GM12878 (cell line): ENCODE measurements around the gene SYNGR2. TPM values are rescaled to one million over a fixed set of nuclear protein-coding genes. Genes with fewer than 3 reads are reported as not detected.

Experiments
- ATAC-seq: fragments of 200-7000 bp; cut with Tn5 transposase; 3 replicates; pipeline ENCODE4 v1.9.1; 2020; ENCODE audit warnings: mild to moderate bottlenecking, moderate library complexity
- Bru-seq: library from RNA; stranded (reverse); fragments of 400-500 nt; gene quantifications from one replicate; lab custom pipeline; 2021; lab: Mats Ljungman, UMichigan
- BruChase-seq, 2 experiments: library from RNA; stranded (reverse); fragments of 400-500 nt; gene quantifications; one replicate each; lab custom pipeline; 2021; lab: Mats Ljungman, UMichigan
- BruUV-seq: library from RNA; stranded (reverse); fragments of 400-500 nt; replicated peaks from 2 replicates; lab custom pipeline; 2021; lab: Mats Ljungman, UMichigan
- CTCF ChIA-PET: fragments of 300-600 bp; sonication (Branson Sonifier 250); formaldehyde crosslinking; extraction: SDS; loops from one replicate; lab custom pipeline; 2021; ENCODE audit warnings: inconsistent platforms; lab: Yijun Ruan, JAX
- POLR2A ChIA-PET: fragments of 350-600 bp; formaldehyde crosslinking; extraction: SDS; loops from one replicate; lab custom pipeline; 2021; ENCODE audit warnings: inconsistent platforms; lab: Charles Lee
- RAD21 ChIA-PET: fragments of 300-600 bp; sonication (Branson Sonifier 250); formaldehyde crosslinking; loops from one replicate; lab custom pipeline; 2023; ENCODE audit warnings: antibody characterized with exemption; ENCODE audit not compliant: unreplicated experiment; lab: Charles Lee
- SMC1A ChIA-PET: fragments of 300-600 bp; sonication (Branson Sonifier 250); formaldehyde crosslinking; loops from one replicate; lab custom pipeline; 2023; ENCODE audit not compliant: unreplicated experiment, uncharacterized antibody; lab: Charles Lee
- DNase-seq: peaks from one replicate; pipeline ENCODE4 v3.0.0-alpha.2; 2011; ENCODE audit warnings: low read depth, low spot score
- FAIRE-seq: peaks from 3 replicates; lab custom pipeline; 2011; peaks lifted over from hg19 to GRCh38; lab: Jason Lieb, UNC
- H2AFZ ChIP-seq: 2 replicates; pipeline ENCODE4 v1.6.0; 2011; ENCODE audit warnings: low read depth, low read length, control low read depth; ENCODE audit not compliant: control insufficient read depth
- H3K27ac ChIP-seq: 2 replicates; pipeline ENCODE4 v1.5.1; 2011; ENCODE audit warnings: control low read depth; ENCODE audit not compliant: control insufficient read depth, insufficient read depth
- H3K27me3 ChIP-seq, 2 experiments: replicated peaks in 1 of 2; 2 replicates each; pipeline versions ENCODE4 v1.6.0 to v1.6.1; 2011; ENCODE audit warnings: low read length in 1 of 2; ENCODE audit not compliant: control insufficient read depth in 2 of 2, insufficient read depth in 2 of 2
- H3K36me3 ChIP-seq, 2 experiments: 2 replicates each; pipeline ENCODE4 v1.5.1; 2011; ENCODE audit warnings: low read length in 1 of 2; ENCODE audit not compliant: control insufficient read depth in 2 of 2, insufficient read depth in 2 of 2
- H3K4me1 ChIP-seq: 2 replicates; pipeline ENCODE4 v1.6.1; 2011; ENCODE audit warnings: mild to moderate bottlenecking, low read length, moderate library complexity, mixed read lengths; ENCODE audit not compliant: control insufficient read depth, insufficient read depth
- H3K4me2 ChIP-seq: 2 replicates; pipeline ENCODE4 v1.6.0; 2011; ENCODE audit warnings: control low read depth; ENCODE audit not compliant: control insufficient read depth, insufficient read depth
- H3K4me3 ChIP-seq: fragments of 200-600 bp; sonication (generic); 2 replicates; pipeline ENCODE4 v1.5.1; 2016
- H3K79me2 ChIP-seq: 2 replicates; pipeline ENCODE4 v1.6.0; 2011; ENCODE audit warnings: low read length; ENCODE audit not compliant: control insufficient read depth, insufficient read depth
- H3K9ac ChIP-seq: 2 replicates; pipeline ENCODE4 v1.8.0; 2011; ENCODE audit warnings: low read length, control low read depth, mixed read lengths; ENCODE audit not compliant: control insufficient read depth, insufficient read depth
- H3K9me3 ChIP-seq: replicated peaks from 3 replicates; pipeline ENCODE4 v1.5.1; 2011; ENCODE audit warnings: mild to moderate bottlenecking, low read length; ENCODE audit not compliant: control insufficient read depth, insufficient read depth
- H4K20me1 ChIP-seq: 2 replicates; pipeline ENCODE4 v1.6.0; 2011; ENCODE audit not compliant: control insufficient read depth, insufficient read depth
- DPF2 ChIP-seq: fragments of 450-650 bp; IDR thresholded peaks from 2 replicates; pipeline ENCODE4 v1.6.1; 2017; ENCODE audit warnings: mild to moderate bottlenecking
- E2F4 ChIP-seq: IDR thresholded peaks from 2 replicates; pipeline ENCODE4 v1.6.1; 2012; ENCODE audit warnings: low read depth, low read length, improper control_type of control experiment
- E2F8 ChIP-seq: fragments of 450-650 bp; IDR thresholded peaks from 2 replicates; pipeline ENCODE4 v1.6.1; 2018; ENCODE audit warnings: mild to moderate bottlenecking, low read depth, moderate library complexity; ENCODE audit not compliant: partially characterized antibody
- FOXK2 ChIP-seq: fragments of 450-650 bp; IDR thresholded peaks from 2 replicates; pipeline ENCODE4 v1.6.1; 2017; ENCODE audit warnings: mild to moderate bottlenecking, moderate library complexity
- PAX5 ChIP-seq: IDR thresholded peaks from 2 replicates; pipeline ENCODE4 v1.6.1; 2011; ENCODE audit warnings: low read depth, low read length, borderline replicate concordance
- POLR2AphosphoS2 ChIP-seq: IDR thresholded peaks from 2 replicates; pipeline ENCODE4 v1.6.1; 2011; ENCODE audit warnings: low read depth, mild to moderate bottlenecking, low read length, improper control_type of control experiment, moderate library complexity
- SMARCA5 ChIP-seq: fragments of 450-650 bp; IDR thresholded peaks from 2 replicates; pipeline ENCODE4 v1.6.1; 2017; ENCODE audit warnings: mild to moderate bottlenecking
- STAT1 ChIP-seq: fragments of 450-650 bp; conservative IDR thresholded peaks from 2 replicates; pipeline ENCODE4 v1.6.1; 2014; ENCODE audit warnings: antibody characterized with exemption, mild to moderate bottlenecking
- STAT3 ChIP-seq: IDR thresholded peaks from 2 replicates; pipeline ENCODE4 v1.6.1; 2011; ENCODE audit warnings: low read depth, low read length, improper control_type of control experiment
- WGBS: methylation state at CpG from one replicate; pipeline ENCODE4 v1.1.6; 2016; ENCODE audit warnings: low lambda C conversion rate; ENCODE audit not compliant: insufficient replicate concordance, insufficient coverage; ENCODE audit errors: missing lambda C conversion rate; 5-methylcytosine and 5-hydroxymethylcytosine counted together
- in situ Hi-C: fragments of 300-500 bp; cut with MboI; formaldehyde crosslinking; loops from 9 replicates; pipeline ENCODE4 v1.14.3; 2018; ENCODE audit warnings: mixed read lengths
- intact Hi-C: fragments of 100-400 bp; cut with micrococcal nuclease; formaldehyde crosslinking; loops from one replicate; pipeline ENCODE4 v1.14.2; 2022; ENCODE audit not compliant: unreplicated experiment
- long read RNA-seq, 2 experiments: library from polyadenylated mRNA; unstranded; transcript quantifications; one replicate each; pipeline ENCODE4 v2.0.0, GENCODE V29; 2019 to 2020
- polyA minus RNA-seq, 3 experiments: library from RNA; depleted of rRNA, polyadenylated mRNA; stranded (reverse); fragments of >200 nt; gene quantifications; 2 replicates each; pipeline ENCODE4 v1.2.3, GENCODE V29; 2011
- polyA plus RNA-seq, 11 experiments: library from polyadenylated mRNA; depleted of rRNA in 4 of 11; unstranded in 6 of 11; stranded (reverse) in 5 of 11; fragments of >200 nt; fragmentation: Nextera tagmentation in 4 of 11; fragmentation: Illumina TruSeq in 1 of 11; extraction: Ambion mirVana in 4 of 11; extraction: Trizol in 1 of 11; gene quantifications; 1 replicate in 1 of 11; 2 replicates in 10 of 11; pipeline versions ENCODE4 v1.2.1 to v1.2.3, GENCODE V29; 2011 to 2016; ENCODE audit warnings: inconsistent platforms in 2 of 11, missing spikeins in 2 of 11, low read depth in 1 of 11
- total RNA-seq, 4 experiments: library from RNA; depleted of rRNA in 3 of 4; stranded (reverse); fragments of >200 nt in 3 of 4; fragmentation: Illumina TruSeq in 1 of 4; extraction: Trizol in 1 of 4; gene quantifications; 2 replicates each; pipeline versions ENCODE4 v1.2.1 to v1.2.3, GENCODE V29; 2013 to 2021
- TF ChIP-seq, protein P1 (sequence below): IDR thresholded peaks from 2 replicates; pipeline ENCODE4 v1.6.1; 2012; ENCODE audit warnings: low read depth, low read length, improper control_type of control experiment

SYNGR2 gene
- 161 and 167 TPM in 2 replicates for total RNA-seq (2013; cell fraction: nucleolus; rRNA removed)
- total RNA-seq (2014; rRNA removed) (189 and 212 TPM in 2 replicates), total RNA-seq (2014; rRNA removed; fragmentation: Illumina TruSeq; extraction: Trizol) (112 and 126 TPM in 2 replicates), total RNA-seq (2021) (291 and 310 TPM in 2 replicates), polyA plus RNA-seq (2011; rRNA removed) (134 and 329 TPM in 2 replicates), polyA plus RNA-seq (2014; fragmentation: Illumina TruSeq; extraction: Trizol) (69.3 and 212 TPM in 2 replicates), polyA plus RNA-seq (2014; fragmentation: Nextera tagmentation; extraction: Ambion mirVana) (10 to 100 TPM in 1 of 2 experiments, 1 to 10 TPM in 1; 4.4 to 28.8 TPM), polyA plus RNA-seq (2014; rRNA removed) (310 and 312 TPM in 2 replicates), polyA plus RNA-seq (2016; fragmentation: Nextera tagmentation; extraction: Ambion mirVana) (100 to 1,000 TPM; 491 to 529 TPM), polyA minus RNA-seq (2011; rRNA and poly(A)+ RNA removed) (329 and 477 TPM in 2 replicates), Bru-seq, nascent RNA (percentile 96 among the genes with signal in this experiment), BruChase-seq, experiment 1, labeled RNA remaining after a 6-hour chase (percentile 98 among the genes with signal in this experiment), BruChase-seq, experiment 2, labeled RNA remaining after a 2-hour chase (percentile 96 among the genes with signal in this experiment)
- 105 TPM for polyA plus RNA-seq (2011; ENCODE audit: low read depth)
- polyA plus RNA-seq (2011; cell fraction: cytosol; rRNA removed): 630 and 860 TPM in 2 replicates
- 304 and 332 TPM in 2 replicates for polyA plus RNA-seq (2011; cell fraction: nucleus; rRNA removed)
- 386 and 393 TPM in 2 replicates for polyA plus RNA-seq (2012)
- polyA minus RNA-seq (2011; cell fraction: cytosol; rRNA and poly(A)+ RNA removed): 131 and 150 TPM in 2 replicates
- polyA minus RNA-seq (2011; cell fraction: nucleus; rRNA and poly(A)+ RNA removed): 60.8 and 82.3 TPM in 2 replicates
- long read RNA-seq, experiment 1, transcript SYNGR2-204 (3 exons, 2,125 nt): minor isoform, 20 of 428 reads
- long read RNA-seq, experiment 1, transcript SYNGR2-201 (4 exons, 2,325 nt): major isoform, 372 of 428 reads
- long read RNA-seq, experiment 1, transcript SYNGR2-207 (4 exons, 2,239 nt): minor isoform, 9 of 428 reads
- long read RNA-seq, experiment 1, partial matches to known transcripts: 3 of 428 reads
- long read RNA-seq, experiment 1, other reads (novel, unspliced or antisense): 16 of 428 reads
- long read RNA-seq, experiment 2, transcript SYNGR2-207 (4 exons, 2,239 nt): minor isoform, 9 of 151 reads
- long read RNA-seq, experiment 2, transcript SYNGR2-201 (4 exons, 2,325 nt): major isoform, 94 of 151 reads
- long read RNA-seq, experiment 2, transcript SYNGR2-209 (1 exons, 3,036 nt): minor isoform, 34 of 151 reads
- long read RNA-seq, experiment 2, partial matches to known transcripts: 4 of 151 reads
- long read RNA-seq, experiment 2, other reads (novel, unspliced or antisense): 5 of 151 reads

DNA sequence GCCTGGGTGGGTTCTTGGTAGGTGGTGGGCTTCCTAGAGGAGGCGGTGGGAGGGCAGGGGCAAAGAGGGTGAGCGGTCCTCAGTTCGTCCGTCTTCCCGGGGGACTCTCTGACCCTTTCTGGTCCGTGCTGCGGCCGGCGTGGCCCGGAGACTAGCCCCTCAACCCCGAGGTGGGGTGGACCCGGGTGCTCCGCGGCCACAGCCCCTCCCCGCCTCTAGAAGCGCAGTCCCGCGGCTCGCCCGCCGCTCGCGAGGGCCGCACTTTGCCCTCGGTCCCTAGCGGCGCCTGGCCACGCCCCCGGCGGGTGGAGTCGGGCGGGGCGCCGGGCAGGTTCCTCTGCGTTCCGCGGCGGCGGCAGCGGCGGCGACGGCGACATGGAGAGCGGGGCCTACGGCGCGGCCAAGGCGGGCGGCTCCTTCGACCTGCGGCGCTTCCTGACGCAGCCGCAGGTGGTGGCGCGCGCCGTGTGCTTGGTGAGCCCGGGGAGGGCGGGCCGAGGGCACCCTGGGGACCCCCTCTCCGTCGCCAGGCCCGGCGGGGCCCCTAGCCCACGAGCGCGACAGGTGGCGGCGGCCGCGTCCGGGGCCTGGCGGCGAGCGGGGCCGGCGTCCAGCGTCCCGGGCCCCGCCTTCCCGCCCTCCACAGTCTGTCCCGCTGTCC is at the start of gene SYNGR2:
Gene SYNGR2, plus strand, starts transcription at position 340 of the 661 bp plus-strand sequence. Its CDS starts 36 bp downstream, at position 376.
- CTCF ChIA-PET: interaction anchor here (1.9 kb wide), 1 partner anchor 34 kb away, joined by 8 read pairs; no protein-coding TSS in a partner anchor
- H3K4me3 ChIP-seq: peak within 1 kb of the TSS; percentile 70
- H3K9me3 ChIP-seq: no peaks in the 10 kb centered on the region
- peak within 1 kb of the TSS; percentile 96 for H3K4me2 ChIP-seq
- H3K4me1 ChIP-seq: peaks cover 30% of the 10 kb centered on the region
- no peak for FAIRE-seq
- H3K79me2 ChIP-seq: peaks cover 54% of the 10 kb centered on the region
- H4K20me1 ChIP-seq: no peaks in the 10 kb centered on the region; the same call in 1 of the 2 replicates
- no TSS peak for BruUV-seq
- DNase-seq: no peak
- SMC1A ChIA-PET: interaction anchor here (1.4 to 1.9 kb wide), 4 partner anchors 14 to 20 kb away, joined by 3 to 11 read pairs (median 6); no protein-coding TSS in a partner anchor
- intact Hi-C loops: loop anchor here (2.0 kb wide), 1 partner anchor 14 kb away; no protein-coding TSS in a partner anchor
- no peaks in the 10 kb centered on the region for H3K27me3 ChIP-seq
- peak within 1 kb of the TSS; percentile 94 for H3K27ac ChIP-seq
- in situ Hi-C loops: loop anchor here (25.0 kb wide), 1 partner anchor 1906 kb away; the partner anchor contains the start of gene UBALD2
- peaks cover 0 to 17% of the 10 kb centered on the region in 2 experiments; a peak in 3 of 4 replicates for H3K36me3 ChIP-seq
- peak within 1 kb of the TSS; percentile 81 for H2AFZ ChIP-seq
- POLR2A ChIA-PET: interaction anchor here (0.6 to 8.7 kb wide), 7 partner anchors 8 to 127 kb away, joined by 4 to 85 read pairs (median 7); partner anchors contain the start of genes TMC6 and TMC8
- RAD21 ChIA-PET: interaction anchor here (1.0 to 2.2 kb wide), 2 partner anchors 16 to 52 kb away, joined by 5 to 6 read pairs; no protein-coding TSS in a partner anchor
- peak within 1 kb of the TSS; percentile 97 for H3K9ac ChIP-seq
- under 1% methylated on average over 54 of the region's 84 CpGs for WGBS
- peak; percentile 70 for ATAC-seq
- TF ChIP-seq PAX5 (peak; percentile 45; the same call in 1 of the 2 replicates), POLR2AphosphoS2 (no peak; the same call in 1 of the 2 replicates), DPF2 (peak; percentile 77), E2F8 (no peak), SMARCA5 (peak; percentile 81), FOXK2 (no peak), STAT1 (peak; percentile 62; the same call in 1 of the 2 replicates), STAT3 (no peak), E2F4 (no peak)
- TF ChIP-seq, protein P1, sequence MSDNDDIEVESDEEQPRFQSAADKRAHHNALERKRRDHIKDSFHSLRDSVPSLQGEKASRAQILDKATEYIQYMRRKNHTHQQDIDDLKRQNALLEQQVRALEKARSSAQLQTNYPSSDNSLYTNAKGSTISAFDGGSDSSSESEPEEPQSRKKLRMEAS: no peak
